Spleen (tissue), 7 donors: ENCODE measurements around the gene RPL22L1.

ENCODE experiments used
- CTCF ChIP-seq, 11 experiments: fragments of 200-600 bp in 7 of 11; fragments of 450-650 bp in 4 of 11; sonication (generic) in 4 of 11; IDR thresholded peaks in 8 of 11; conservative IDR thresholded peaks in 3 of 11; 1 replicate in 7 of 11; 2 replicates in 4 of 11; pipeline versions ENCODE4 v1.4.0 to v1.8.0; 2016 to 2021; ENCODE audit warnings: antibody characterized with exemption in 11 of 11, inconsistent platforms in 4 of 11, mild to moderate bottlenecking in 1 of 11
- POLR2A ChIP-seq, 3 donors: fragments of 450-650 bp; IDR thresholded peaks; one replicate each; pipeline ENCODE4 v1.5.1; 2017; ENCODE audit warnings: antibody characterized with exemption in 3 of 3, mild to moderate bottlenecking in 1 of 3
- POLR2AphosphoS5 ChIP-seq, 3 donors: sonication (generic); formaldehyde crosslinking; IDR thresholded peaks; one replicate each; pipeline ENCODE4 v1.5.1; 2017; ENCODE audit warnings: antibody characterized with exemption in 3 of 3
- donor health status: DM: no; HTN: no; CAD: no; lungs with moderate emphysema.
- donor health status: DM: no; HTN: no; CAD: no.
- donor health status: DM: no; HTN: no; CAD: no.

GRCh38 chr3:170896781-170897180 is 26.8 kb upstream of the RPL22L1 start:
- TF ChIP-seq CTCF (IDR thresholded peaks at IDR 0.05 in 8 of 11, conservative IDR thresholded peaks at IDR 0.05 in 3 of 11) = no peak
- no peak for TF ChIP-seq POLR2A (IDR thresholded peaks at IDR 0.05)
- TF ChIP-seq POLR2AphosphoS5 (IDR thresholded peaks at IDR 0.05) = no peak
